BLaER1 treated with 17β-estradiol and CSF1 and Interleukin-3, amounts not matched to agents 10 nM and 100 nM (cell line): ENCODE results near the gene TSG101.
A peak's percentile ranks its signal among the peaks of the same experiment; 100 is the strongest.

ENCODE experiments used
- H3K27ac ChIP-seq, 11 experiments: shearing (Covaris generic); formaldehyde crosslinking; 2 replicates each; pipeline ENCODE4 v1.8.1; 2022
- H3K27me3 ChIP-seq, 11 experiments: shearing (Covaris generic); formaldehyde crosslinking; 2 replicates each; pipeline ENCODE4 v1.8.1; 2022
- H3K36me3 ChIP-seq, 11 experiments: shearing (Covaris generic); formaldehyde crosslinking; 2 replicates each; pipeline ENCODE4 v1.8.1; 2022
- H3K4me1 ChIP-seq, 10 experiments: shearing (Covaris generic); formaldehyde crosslinking; 2 replicates each; pipeline ENCODE4 v1.8.1; 2022
- H3K4me2 ChIP-seq, 11 experiments: shearing (Covaris generic); formaldehyde crosslinking; 2 replicates each; pipeline ENCODE4 v1.8.1; 2022
- H3K4me3 ChIP-seq, 10 experiments: shearing (Covaris generic); formaldehyde crosslinking; 2 replicates each; pipeline ENCODE4 v1.8.1; 2022
- H3K9ac ChIP-seq, 11 experiments: shearing (Covaris generic); formaldehyde crosslinking; 2 replicates each; pipeline ENCODE4 v1.8.1; 2022
- H3K9me3 ChIP-seq, 11 experiments: shearing (Covaris generic); formaldehyde crosslinking; replicated peaks in 1 of 11; 2 replicates each; pipeline ENCODE4 v1.8.1; 2022
- H4K20me1 ChIP-seq, 11 experiments: shearing (Covaris generic); formaldehyde crosslinking; 2 replicates each; pipeline ENCODE4 v1.8.1; 2022
- Cebpa-rat ChIP-seq, 11 experiments: shearing (Covaris generic); IDR thresholded peaks; 2 replicates each; pipeline ENCODE4 v1.8.1; 2022

TSG101 gene

GRCh38 chr11:18459634-18460033 is 67.1 kb downstream of the TSG101 start:
- H3K4me3 ChIP-seq = no peak overlapping the region
- H4K20me1 ChIP-seq = no peaks in the 10 kb centered on the region
- no peaks in the 10 kb centered on the region for H3K4me1 ChIP-seq
- no peak overlapping the region for H3K9ac ChIP-seq
- H3K9me3 ChIP-seq = peaks cover 0 to 10% (median 8%) of the 10 kb centered on the region in 11 experiments; a peak in 8 of 22 replicates
- no peak for TF ChIP-seq Cebpa-rat (IDR thresholded peaks at IDR 0.05)
- no peaks in the 10 kb centered on the region for H3K27me3 ChIP-seq
- no peak overlapping the region for H3K27ac ChIP-seq
- no peak overlapping the region for H3K4me2 ChIP-seq
- H3K36me3 ChIP-seq = no peaks in the 10 kb centered on the region

- Histone ChIP-seq H3K4me2 (no peak overlapping the region), H3K27me3 (no peaks in the 10 kb centered on the region), H4K20me1 (no peaks in the 10 kb centered on the region), H3K4me1 (no peaks in the 10 kb centered on the region), H3K9ac (no peak overlapping the region), H3K4me3 (no peak overlapping the region), H3K27ac (no peak overlapping the region), H3K9me3 (peaks cover 0 to 10% (median 8%) of the 10 kb centered on the region in 11 experiments; a peak in 8 of 22 replicates), H3K36me3 (no peaks in the 10 kb centered on the region)
- TF ChIP-seq Cebpa-rat (IDR thresholded peaks at IDR 0.05) = no peak
These were observed 69.3 kb downstream of the TSG101 start for GRCh38 chr11:18457450-18457849.

- Histone ChIP-seq H3K4me2 (no peak within 1 kb of the TSS), H3K27me3 (no peaks in the 10 kb centered on the region), H3K4me3 (no peak within 1 kb of the TSS), H3K9ac (no peak within 1 kb of the TSS), H3K9me3 (peaks cover 0 to 10% (median 8%) of the 10 kb centered on the region in 11 experiments; a peak in 8 of 22 replicates), H3K27ac (no peak within 1 kb of the TSS), H3K4me1 (no peaks in the 10 kb centered on the region), H3K36me3 (no peaks in the 10 kb centered on the region), H4K20me1 (no peaks in the 10 kb centered on the region)
- TF ChIP-seq Cebpa-rat (IDR thresholded peaks at IDR 0.05) = no peak
These were observed 70.9 kb downstream of the TSG101 start, which contains the start of gene LDHAL6A for GRCh38 chr11:18455686-18456372. TSS of gene LDHAL6A (plus strand) at chr11:18455856. CDS start at chr11:18456681, 825 bp downstream.

GRCh38 chr11:18452927-18453326 is 73.8 kb downstream of the TSG101 start:
- Histone ChIP-seq H3K4me2 (no peak overlapping the region), H3K9me3 (peaks cover 0 to 10% (median 8%) of the 10 kb centered on the region in 11 experiments; a peak in 8 of 22 replicates), H3K9ac (no peak overlapping the region), H3K27me3 (no peaks in the 10 kb centered on the region), H3K27ac (no peak overlapping the region), H4K20me1 (no peaks in the 10 kb centered on the region), H3K4me1 (peaks cover 0 to 11% (median 0%) of the 10 kb centered on the region in 10 experiments; a peak in 6 of 20 replicates), H3K4me3 (no peak overlapping the region), H3K36me3 (no peaks in the 10 kb centered on the region)
- TF ChIP-seq Cebpa-rat (IDR thresholded peaks at IDR 0.05) = no peak

- Histone ChIP-seq H3K36me3 (no peaks in the 10 kb centered on the region), H3K4me3 (no peak overlapping the region), H3K9ac (no peak overlapping the region), H3K4me2 (peak overlapping the region in 2 of 11 experiments; percentile 4 to 53; a peak in 4 of 22 replicates), H3K27me3 (no peaks in the 10 kb centered on the region), H3K9me3 (no peaks in the 10 kb centered on the region), H3K4me1 (peaks cover 0 to 11% (median 0%) of the 10 kb centered on the region in 10 experiments; a peak in 6 of 20 replicates), H4K20me1 (no peaks in the 10 kb centered on the region), H3K27ac (no peak overlapping the region)
- TF ChIP-seq Cebpa-rat (IDR thresholded peaks at IDR 0.05) = no peak
These were observed 77.5 kb downstream of the TSG101 start for GRCh38 chr11:18449251-18449650.

- H3K4me2 ChIP-seq = no peak overlapping the region
- H3K4me1 ChIP-seq = no peaks in the 10 kb centered on the region
- H4K20me1 ChIP-seq = no peaks in the 10 kb centered on the region
- H3K27me3 ChIP-seq = no peaks in the 10 kb centered on the region
- peaks cover 0 to 11% (median 6%) of the 10 kb centered on the region in 11 experiments; a peak in 12 of 22 replicates for H3K9me3 ChIP-seq
- no peak overlapping the region for H3K9ac ChIP-seq
- H3K27ac ChIP-seq = no peak overlapping the region
- no peak for TF ChIP-seq Cebpa-rat (IDR thresholded peaks at IDR 0.05)
- H3K36me3 ChIP-seq = no peaks in the 10 kb centered on the region
- no peak overlapping the region for H3K4me3 ChIP-seq
These were observed 88.1 kb downstream of the TSG101 start for GRCh38 chr11:18438691-18439090.
